Stomach (tissue), 19 donors: ENCODE measurements around the gene TBX10. TPM values are rescaled to one million over a fixed set of nuclear protein-coding genes. Genes with fewer than 3 reads are reported as not detected.
"Not testable (repeated sequence)": the region's sequence is repeated elsewhere in the genome, so short reads cannot be mapped to it uniquely, and the experiment has no call there.

Source experiments
- DNase-seq, 2 donors: peaks; one replicate each; pipeline versions ENCODE4 v3.0.0 to v3.0.0-alpha.2; 2013 to 2019
- H3K27ac ChIP-seq, 5 donors: fragments of 200-600 bp in 4 of 5; sonication (generic) in 4 of 5; one replicate each; pipeline ENCODE4 v1.5.1; 2013 to 2019; ENCODE audit warnings: mild to moderate bottlenecking in 1 of 5, moderate library complexity in 1 of 5
- H3K27me3 ChIP-seq, 3 donors: fragments of 200-600 bp; sonication (generic); one replicate each; pipeline ENCODE4 v1.5.1; 2017 to 2019; ENCODE audit warnings: mixed run types in 1 of 3
- H3K36me3 ChIP-seq, 4 donors: fragments of 200-600 bp; sonication (generic); 1 replicate in 3 of 4; 2 replicates in 1 of 4; pipeline ENCODE4 v1.5.1; 2016 to 2019
- H3K4me1 ChIP-seq, 4 donors: fragments of 200-600 bp; sonication (generic); one replicate each; pipeline ENCODE4 v1.5.1; 2016 to 2019
- H3K4me3 ChIP-seq, 4 donors: fragments of 200-600 bp; sonication (generic) in 3 of 4; one replicate each; pipeline ENCODE4 v1.5.1; 2016 to 2019; ENCODE audit warnings: mild to moderate bottlenecking in 1 of 4
- H3K9me3 ChIP-seq, 4 donors: fragments of 200-600 bp; sonication (generic); one replicate each; pipeline ENCODE4 v1.5.1; 2016 to 2019
- EP300 ChIP-seq: sonication (generic); formaldehyde crosslinking; IDR thresholded peaks from one replicate; pipeline ENCODE4 v1.6.1; 2017; ENCODE audit warnings: antibody characterized with exemption
- POLR2A ChIP-seq, 4 donors: fragments of 450-650 bp; IDR thresholded peaks; one replicate each; pipeline ENCODE4 v1.6.1; 2016; ENCODE audit warnings: antibody characterized with exemption in 4 of 4, control low read depth in 2 of 4, mild to moderate bottlenecking in 1 of 4, moderate library complexity in 1 of 4
- POLR2AphosphoS5 ChIP-seq, 3 donors: sonication (generic); formaldehyde crosslinking; IDR thresholded peaks; one replicate each; pipeline ENCODE4 v1.6.1; 2016; ENCODE audit warnings: antibody characterized with exemption in 3 of 3
- WGBS, 5 donors: extraction: QIAGEN DNeasy Blood & Tissue Kit in 3 of 5; methylation state at CpG; one replicate each; pipeline versions ENCODE4 v1.1.5 to v1.1.7; 2013 to 2018; 5-methylcytosine and 5-hydroxymethylcytosine counted together
- intact Hi-C: fragments of 100-400 bp; cut with DNase I; formaldehyde crosslinking; loops from one replicate; pipeline ENCODE4 v1.15.1; 2023; ENCODE audit warnings: low total_unique reads
- long read RNA-seq, 10 donors: transcript quantifications; one replicate each; lab custom pipeline, GENCODE V29; 2026
- polyA plus RNA-seq, 3 donors: library from polyadenylated mRNA; stranded (reverse); fragments of 200-250 nt; gene quantifications; one replicate each; pipeline ENCODE4 v1.2.3, GENCODE V29; 2013
- total RNA-seq, 5 donors: library from RNA; depleted of rRNA; stranded (reverse); fragments of >200 nt; gene quantifications; one replicate each; pipeline versions ENCODE4 v1.1.0 to v1.2.3, GENCODE V29; 2014 to 2016
- TF ChIP-seq, protein P1 (sequence below), 7 experiments: fragments of 450-650 bp in 4 of 7; fragments of 200-600 bp in 3 of 7; sonication (generic) in 3 of 7; IDR thresholded peaks; one replicate each; pipeline ENCODE4 v1.5.1; 2016 to 2019; ENCODE audit warnings: antibody characterized with exemption in 7 of 7, control low read depth in 2 of 7, mild to moderate bottlenecking in 1 of 7
- donor health status: healthy with polysubstance abuse.
- donor health status: Bipolar disorder and iron deficiency.
- donor health status: healthy.

The TBX10 gene
- total RNA-seq: not detected
- not detected for polyA plus RNA-seq
- long read RNA-seq, donor 1: 0 reads
- long read RNA-seq, donor 2: 0 reads
- long read RNA-seq, donor 3: 0 reads
- long read RNA-seq, donor 4: 0 reads
- long read RNA-seq, donor 5: 0 reads
- long read RNA-seq, donor 6: 0 reads
- long read RNA-seq, donor 7: 0 reads
- long read RNA-seq, donor 8: 0 reads
- long read RNA-seq, donor 9: 0 reads
- long read RNA-seq, donor 10: 0 reads

DNA sequence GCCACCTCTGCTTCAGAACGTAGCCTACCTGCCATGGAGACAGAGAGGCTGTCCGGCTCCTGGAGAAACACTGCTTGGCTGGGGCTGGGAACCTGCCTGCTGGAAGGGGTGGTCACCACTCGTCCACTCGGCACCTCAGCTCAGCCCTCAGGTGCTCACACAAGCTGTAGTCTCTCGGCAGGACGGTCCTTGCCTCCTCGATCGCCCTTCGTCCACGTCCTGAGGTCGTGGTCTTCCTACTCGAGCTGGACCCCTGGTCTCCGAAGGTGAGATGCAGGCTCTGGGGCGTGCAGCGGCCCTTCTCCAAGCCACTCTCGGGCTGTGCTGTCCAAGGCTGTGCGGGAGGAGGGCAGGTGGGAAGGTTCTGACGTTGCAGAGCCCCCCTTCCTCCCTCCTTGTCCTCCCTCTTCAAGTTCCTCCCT, at the start of gene TBX10:
Gene TBX10 (minus strand): TSS at position 326 of the 422 bp plus-strand sequence. CDS start 291 bp downstream, at position 35.
- no peak for TF ChIP-seq EP300
- TF ChIP-seq, protein P1, sequence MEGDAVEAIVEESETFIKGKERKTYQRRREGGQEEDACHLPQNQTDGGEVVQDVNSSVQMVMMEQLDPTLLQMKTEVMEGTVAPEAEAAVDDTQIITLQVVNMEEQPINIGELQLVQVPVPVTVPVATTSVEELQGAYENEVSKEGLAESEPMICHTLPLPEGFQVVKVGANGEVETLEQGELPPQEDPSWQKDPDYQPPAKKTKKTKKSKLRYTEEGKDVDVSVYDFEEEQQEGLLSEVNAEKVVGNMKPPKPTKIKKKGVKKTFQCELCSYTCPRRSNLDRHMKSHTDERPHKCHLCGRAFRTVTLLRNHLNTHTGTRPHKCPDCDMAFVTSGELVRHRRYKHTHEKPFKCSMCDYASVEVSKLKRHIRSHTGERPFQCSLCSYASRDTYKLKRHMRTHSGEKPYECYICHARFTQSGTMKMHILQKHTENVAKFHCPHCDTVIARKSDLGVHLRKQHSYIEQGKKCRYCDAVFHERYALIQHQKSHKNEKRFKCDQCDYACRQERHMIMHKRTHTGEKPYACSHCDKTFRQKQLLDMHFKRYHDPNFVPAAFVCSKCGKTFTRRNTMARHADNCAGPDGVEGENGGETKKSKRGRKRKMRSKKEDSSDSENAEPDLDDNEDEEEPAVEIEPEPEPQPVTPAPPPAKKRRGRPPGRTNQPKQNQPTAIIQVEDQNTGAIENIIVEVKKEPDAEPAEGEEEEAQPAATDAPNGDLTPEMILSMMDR (IDR thresholded peaks at IDR 0.05): no peak
- TF ChIP-seq POLR2A (IDR thresholded peaks at IDR 0.05): no peak
- no peak for TF ChIP-seq POLR2AphosphoS5 (IDR thresholded peaks at IDR 0.05)
- intact Hi-C loops: no loop called here
- no peaks in the 10 kb centered on the region for H3K9me3 ChIP-seq
- H3K36me3 ChIP-seq: no peaks in the 10 kb centered on the region
- whole genome bisulfite sequencing, 5 donors: 56 to 88% (median 85%) methylated on average over 3 to 18 of the region's 18 CpGs
- DNase-seq: no peak
- H3K4me3 ChIP-seq: no peak within 1 kb of the TSS
- H3K4me1 ChIP-seq: peaks cover 0 to 6% (median 2%) of the 10 kb centered on the region in 4 donors
- no peak within 1 kb of the TSS for H3K27ac ChIP-seq
- peaks cover 0 to 28% (median 6%) of the 10 kb centered on the region in 3 donors for H3K27me3 ChIP-seq

DNA sequence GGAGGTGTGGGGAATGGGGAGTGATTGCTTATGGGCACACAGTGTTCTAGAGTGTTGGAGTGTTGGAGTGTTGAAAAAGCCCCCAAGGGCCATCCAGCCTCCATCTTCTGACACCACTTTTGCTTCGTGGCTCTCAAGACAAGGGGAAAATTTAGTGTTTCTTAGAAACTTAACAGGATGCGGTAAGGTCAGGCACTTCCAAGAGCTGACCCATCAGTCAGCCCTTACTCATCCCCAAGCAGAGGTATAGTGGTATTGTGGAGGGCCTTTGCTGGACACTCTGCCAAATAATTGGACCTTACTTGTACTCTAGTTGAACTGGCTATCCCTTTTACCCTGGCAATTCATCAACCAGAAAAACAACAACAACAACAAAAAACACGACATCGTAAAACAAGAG, 49.6 kb upstream of the TBX10 start:
- Histone ChIP-seq H3K4me3 (no peak overlapping the region), H3K27ac (no peak overlapping the region), H3K4me1 (no peaks in the 10 kb centered on the region), H3K27me3 (peaks cover 0 to 25% (median 0%) of the 10 kb centered on the region in 3 donors), H3K9me3 (no peaks in the 10 kb centered on the region), H3K36me3 (no peaks in the 10 kb centered on the region)
- intact Hi-C loops: no loop called here
- WGBS, 5 donors: 73 to 84% (median 80%) methylated on average over 4 of the region's 4 CpGs
- no peak for TF ChIP-seq EP300
- TF ChIP-seq POLR2A (IDR thresholded peaks at IDR 0.05): no peak
- TF ChIP-seq, protein P1 (IDR thresholded peaks at IDR 0.05): no peak
- TF ChIP-seq POLR2AphosphoS5 (IDR thresholded peaks at IDR 0.05): no peak
- no peak for DNase-seq

DNA sequence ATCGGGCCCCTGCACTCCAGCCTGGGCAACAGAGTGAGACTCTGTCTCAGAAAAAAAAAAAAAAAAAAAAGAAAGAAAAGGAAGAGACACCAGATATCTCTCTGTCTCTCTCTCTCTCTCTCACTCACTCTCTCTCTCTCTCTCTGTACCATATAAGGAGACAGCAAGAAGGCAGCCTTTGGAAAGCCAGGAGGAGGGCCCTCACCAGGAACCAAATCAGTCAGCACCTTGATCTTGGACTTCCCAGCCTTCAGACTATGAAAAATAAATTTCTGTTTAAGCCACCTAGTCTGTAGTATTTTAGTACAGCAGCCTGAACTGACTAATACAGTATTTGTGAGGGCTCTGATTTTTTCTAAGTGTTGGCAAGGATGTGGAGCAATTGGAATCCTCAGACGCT, 48.4 kb upstream of the TBX10 start:
- Histone ChIP-seq H3K27ac (no peak overlapping the region), H3K27me3 (peaks cover 0 to 25% (median 0%) of the 10 kb centered on the region in 3 donors), H3K4me3 (no peak overlapping the region), H3K36me3 (no peaks in the 10 kb centered on the region), H3K9me3 (no peaks in the 10 kb centered on the region), H3K4me1 (no peaks in the 10 kb centered on the region)
- intact Hi-C loops: no loop called here
- WGBS, 5 donors: 80 to 94% (median 88%) methylated on average over 2 of the region's 2 CpGs
- DNase-seq: no peak
- TF ChIP-seq POLR2AphosphoS5 (IDR thresholded peaks at IDR 0.05): no peak
- TF ChIP-seq, protein P1 (IDR thresholded peaks at IDR 0.05): no peak
- TF ChIP-seq POLR2A (IDR thresholded peaks at IDR 0.05): no peak
- no peak for TF ChIP-seq EP300

DNA sequence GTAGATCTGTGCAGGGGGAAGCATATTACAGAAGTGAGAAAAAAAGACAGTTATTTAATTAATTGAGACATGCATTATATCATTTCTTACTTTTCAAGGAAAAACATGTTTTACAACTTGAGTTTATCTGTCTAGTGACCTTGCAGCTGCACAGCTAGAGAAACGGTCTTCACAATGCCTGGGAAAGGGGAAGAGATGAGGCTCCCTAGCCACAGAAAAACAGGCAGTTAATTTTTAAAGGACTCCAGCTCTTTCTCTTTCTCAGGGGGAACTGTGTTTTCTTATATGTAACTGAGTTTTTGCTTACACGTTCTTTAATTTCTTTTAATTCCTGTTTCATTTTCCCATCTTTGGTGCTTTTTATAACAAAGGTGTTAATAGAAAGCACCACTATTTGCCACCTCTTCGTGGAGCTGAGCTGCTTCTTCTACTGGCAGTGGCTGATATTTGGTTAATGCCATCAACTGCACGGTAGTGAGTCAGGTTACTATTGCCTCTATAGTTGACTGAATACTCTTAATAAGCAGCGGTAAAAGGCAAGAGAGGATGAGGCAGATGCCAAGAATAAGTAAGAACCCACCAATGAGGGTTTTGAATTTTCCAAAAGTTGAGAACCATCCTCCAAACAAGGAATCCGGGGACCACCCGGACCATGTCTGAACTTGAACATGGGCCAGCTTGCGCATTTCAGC, 46.2 kb upstream of the TBX10 start:
- WGBS, 5 donors: 43 to 58% (median 55%) methylated on average over 8 of the region's 8 CpGs
- H3K36me3 ChIP-seq, DNase-seq, intact Hi-C loops, H3K9me3 ChIP-seq, H3K4me3 ChIP-seq, H3K27ac ChIP-seq: not testable (repeated sequence)
- Histone ChIP-seq H3K4me1 (peaks cover 0 to 12% (median 7%) of the 10 kb centered on the region in 4 donors), H3K27me3 (peaks cover 0 to 25% (median 0%) of the 10 kb centered on the region in 3 donors)
